T-helper 2 cell treated with Interferon-gamma antibody and Interleukin-4, amounts not matched to agents 5 μg/mL and 100 μg/mL, for 36 hours (primary cell): ENCODE data around the gene KIRREL3.

ENCODE experiments used
- DNase-seq: peaks from one replicate; pipeline ENCODE4 v3.0.0; 2021; ENCODE audit warnings: low spot score
- H3K27ac Mint-ChIP-seq: one replicate; pipeline ENCODE4 v1.8.0; 2021; ENCODE audit warnings: mild to moderate bottlenecking, mixed read lengths
- H3K27me3 Mint-ChIP-seq: one replicate; pipeline ENCODE4 v1.8.0; 2021; ENCODE audit warnings: low read depth, mixed read lengths
- H3K36me3 Mint-ChIP-seq: one replicate; pipeline ENCODE4 v1.8.0; 2021; ENCODE audit warnings: low read depth, mixed read lengths
- H3K4me1 Mint-ChIP-seq: one replicate; pipeline ENCODE4 v1.8.0; 2021; ENCODE audit warnings: low read depth, mixed read lengths
- H3K4me3 Mint-ChIP-seq: one replicate; pipeline ENCODE4 v1.8.0; 2022; ENCODE audit warnings: mild to moderate bottlenecking, moderate library complexity, mixed read lengths
- H3K9me3 Mint-ChIP-seq: one replicate; pipeline ENCODE4 v1.8.0; 2021; ENCODE audit warnings: mixed read lengths

KIRREL3 gene

DNA sequence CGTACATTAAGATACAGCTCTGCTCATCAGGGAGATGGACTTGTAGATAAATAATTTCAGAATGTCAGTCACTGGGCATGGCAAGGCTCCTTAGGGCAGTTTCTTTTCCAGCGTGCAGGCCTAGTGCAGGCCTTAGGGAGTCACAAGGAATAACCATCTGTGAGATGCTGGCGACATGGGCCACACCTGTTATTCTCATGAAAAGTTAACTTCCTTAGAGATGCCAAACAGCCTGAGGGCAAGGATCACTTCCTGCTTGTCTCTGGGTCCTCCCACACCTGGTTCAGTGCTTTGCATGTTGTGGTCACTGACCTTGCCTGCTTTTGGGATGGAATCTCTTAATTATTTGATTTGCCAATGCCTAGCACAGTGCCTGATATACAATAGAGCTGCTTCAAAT, 574.5 kb downstream of the KIRREL3 start:
- Mint-ChIP-seq H3K27ac (no peak overlapping the region), H3K27me3 (no peaks in the 10 kb centered on the region), H3K9me3 (no peaks in the 10 kb centered on the region), H3K4me3 (no peak overlapping the region), H3K4me1 (peaks cover 6% of the 10 kb centered on the region), H3K36me3 (no peaks in the 10 kb centered on the region)
- DNase-seq = no peak

DNA sequence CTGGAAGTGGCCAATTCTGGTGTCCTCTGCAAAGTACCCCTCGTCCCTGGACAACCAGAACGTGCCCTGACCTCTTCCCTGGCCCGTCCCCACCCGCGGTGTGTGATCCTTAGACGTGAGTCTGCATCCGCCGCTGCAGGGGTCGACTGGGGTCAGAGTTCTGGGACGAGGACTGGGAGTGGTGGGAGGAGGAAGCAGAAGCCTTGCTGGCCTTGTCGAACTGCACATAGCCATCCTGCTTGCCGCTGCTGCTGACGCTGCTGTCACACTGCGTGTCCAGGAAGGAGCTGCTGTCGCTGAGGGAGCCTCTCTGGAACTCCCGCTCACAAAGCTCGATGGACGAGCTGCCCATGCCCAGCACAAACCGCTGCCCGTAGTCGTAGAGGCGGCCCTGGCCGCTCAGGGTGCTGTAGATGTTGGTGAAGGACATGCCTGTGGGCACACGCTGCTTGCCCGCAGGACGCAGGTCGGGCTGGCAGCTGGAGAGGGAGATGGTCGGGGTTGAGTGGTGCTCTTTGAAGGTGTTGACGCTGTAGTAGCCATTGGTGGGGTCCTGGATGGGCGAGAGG, 576.0 kb downstream of the KIRREL3 start:
- no peaks in the 10 kb centered on the region for H3K9me3 Mint-ChIP-seq
- H3K27me3 Mint-ChIP-seq = no peaks in the 10 kb centered on the region
- H3K27ac Mint-ChIP-seq = no peak overlapping the region
- no peak for DNase-seq
- no peak overlapping the region for H3K4me3 Mint-ChIP-seq
- no peaks in the 10 kb centered on the region for H3K36me3 Mint-ChIP-seq
- peaks cover 20% of the 10 kb centered on the region for H3K4me1 Mint-ChIP-seq

DNA sequence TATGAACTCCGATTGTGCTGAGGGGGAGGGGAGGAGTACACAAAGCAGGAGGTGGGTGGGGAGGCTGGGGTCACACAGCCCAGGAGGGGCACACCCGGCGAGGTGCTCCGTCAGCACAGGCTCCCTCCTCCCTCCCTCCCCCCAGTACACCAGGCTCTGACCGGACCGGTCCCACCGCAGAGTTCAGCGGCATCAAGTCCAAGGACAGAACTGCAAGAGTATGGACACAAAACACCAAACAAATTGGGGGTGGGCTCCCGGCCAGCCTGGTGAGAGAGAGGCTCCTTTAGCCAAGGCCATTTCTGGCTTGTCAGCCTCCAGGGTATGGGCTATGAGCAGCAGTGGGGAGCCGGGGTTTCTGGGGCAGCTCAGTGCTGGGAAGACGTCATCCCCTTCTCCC, 576.8 kb downstream of the KIRREL3 start:
- no peak overlapping the region for H3K27ac Mint-ChIP-seq
- H3K36me3 Mint-ChIP-seq = no peaks in the 10 kb centered on the region
- H3K4me1 Mint-ChIP-seq = peaks cover 20% of the 10 kb centered on the region
- no peaks in the 10 kb centered on the region for H3K27me3 Mint-ChIP-seq
- H3K9me3 Mint-ChIP-seq = no peaks in the 10 kb centered on the region
- no peak for DNase-seq
- H3K4me3 Mint-ChIP-seq = no peak overlapping the region

DNA sequence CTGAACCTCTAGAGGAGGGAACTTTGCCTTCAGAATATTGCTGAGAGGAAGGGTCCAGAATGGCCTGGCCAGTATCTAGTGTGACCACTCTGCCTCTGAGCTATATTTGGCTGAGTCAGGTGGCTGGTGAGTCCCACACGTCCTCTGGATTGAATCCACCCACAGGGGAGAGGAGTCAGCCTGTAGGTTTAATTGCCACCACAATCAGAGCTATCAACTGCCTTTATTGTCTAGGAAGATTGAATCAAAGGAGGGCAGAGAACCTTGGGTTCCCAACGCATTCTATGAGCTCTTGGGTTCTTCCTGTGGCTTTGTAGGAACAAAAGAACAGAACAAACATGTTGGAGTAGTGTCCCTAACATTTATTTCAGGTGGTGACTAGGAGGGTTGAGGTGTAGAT, 577.4 kb downstream of the KIRREL3 start:
- H3K27me3 Mint-ChIP-seq = peaks cover 5% of the 10 kb centered on the region
- H3K4me3 Mint-ChIP-seq = no peak overlapping the region
- H3K9me3 Mint-ChIP-seq = no peaks in the 10 kb centered on the region
- H3K4me1 Mint-ChIP-seq = peaks cover 25% of the 10 kb centered on the region
- no peak overlapping the region for H3K27ac Mint-ChIP-seq
- no peaks in the 10 kb centered on the region for H3K36me3 Mint-ChIP-seq
- no peak for DNase-seq

DNA sequence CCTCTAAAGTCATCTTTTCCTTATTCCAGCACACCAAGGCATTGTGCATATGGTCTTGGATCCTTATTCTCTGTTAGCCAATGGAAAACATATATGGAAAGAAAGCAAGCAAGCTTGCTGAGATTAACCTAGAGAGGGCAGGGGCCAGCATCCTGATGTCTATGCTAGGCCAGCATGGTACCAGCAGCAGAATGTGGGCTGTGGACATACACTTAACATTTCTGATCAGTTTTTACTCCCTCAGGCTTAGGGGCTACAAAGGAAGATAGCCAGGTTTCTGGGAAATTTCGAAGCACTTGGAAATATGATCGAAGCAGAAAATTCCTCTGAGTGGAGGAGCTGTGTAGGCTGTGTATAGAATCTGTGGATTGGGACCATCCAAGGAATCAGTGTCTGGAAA, 578.1 kb downstream of the KIRREL3 start:
- DNase-seq = no peak
- Mint-ChIP-seq H3K36me3 (no peaks in the 10 kb centered on the region), H3K4me3 (no peak overlapping the region), H3K4me1 (peaks cover 26% of the 10 kb centered on the region), H3K27ac (no peak overlapping the region), H3K9me3 (no peaks in the 10 kb centered on the region), H3K27me3 (peaks cover 5% of the 10 kb centered on the region)

DNA sequence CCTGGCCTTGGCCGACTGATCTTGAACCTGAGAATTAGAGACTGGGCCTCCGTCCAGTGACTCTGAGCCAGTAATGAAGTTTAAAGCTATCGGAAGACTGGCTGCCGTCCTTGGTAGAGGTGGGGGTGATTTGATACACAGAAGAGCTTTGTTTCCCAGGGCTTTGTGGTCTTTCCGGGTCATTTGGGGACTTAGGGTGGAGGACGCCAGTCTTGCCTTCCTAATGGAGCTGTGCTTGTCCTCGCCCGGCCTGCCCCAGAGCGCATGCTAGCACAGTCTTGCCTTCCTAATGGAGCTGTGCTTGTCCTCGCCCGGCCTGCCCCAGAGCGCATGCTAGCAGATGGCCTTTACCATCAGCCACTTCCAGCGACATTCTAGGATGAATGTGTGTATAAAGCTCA, 579.3 kb downstream of the KIRREL3 start:
- no peaks in the 10 kb centered on the region for H3K9me3 Mint-ChIP-seq
- no peak for DNase-seq
- no peaks in the 10 kb centered on the region for H3K36me3 Mint-ChIP-seq
- no peak overlapping the region for H3K27ac Mint-ChIP-seq
- peaks cover 27% of the 10 kb centered on the region for H3K4me1 Mint-ChIP-seq
- no peak overlapping the region for H3K4me3 Mint-ChIP-seq
- peaks cover 5% of the 10 kb centered on the region for H3K27me3 Mint-ChIP-seq

DNA sequence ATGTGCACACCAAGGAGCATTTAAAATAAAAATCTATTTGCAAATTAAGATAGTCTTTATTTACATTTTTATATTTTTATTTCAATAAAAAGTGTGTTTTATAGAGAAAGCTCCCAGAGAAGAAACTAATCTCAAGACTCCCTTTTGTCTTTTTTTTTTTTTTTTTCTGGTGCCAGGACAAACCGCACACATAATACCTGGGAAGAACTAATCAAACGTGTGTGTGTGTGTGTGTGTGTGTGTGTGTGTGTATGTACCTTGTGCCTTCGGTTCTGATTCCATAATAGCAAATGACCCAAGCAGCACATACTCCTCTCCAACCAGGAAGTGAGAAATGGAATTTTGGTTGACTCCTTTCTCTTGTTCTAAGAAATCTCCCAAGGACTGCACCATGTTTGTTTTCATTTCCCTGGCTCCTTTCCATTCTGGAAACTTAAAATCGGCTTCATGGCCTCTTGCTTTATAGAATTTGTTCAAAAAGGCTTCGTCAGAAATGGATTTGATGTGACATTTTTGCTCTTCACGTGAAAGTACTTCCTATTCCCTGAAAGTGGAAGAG, 579.8 kb downstream of the KIRREL3 start:
- no peaks in the 10 kb centered on the region for H3K36me3 Mint-ChIP-seq
- no peak for DNase-seq

DNA sequence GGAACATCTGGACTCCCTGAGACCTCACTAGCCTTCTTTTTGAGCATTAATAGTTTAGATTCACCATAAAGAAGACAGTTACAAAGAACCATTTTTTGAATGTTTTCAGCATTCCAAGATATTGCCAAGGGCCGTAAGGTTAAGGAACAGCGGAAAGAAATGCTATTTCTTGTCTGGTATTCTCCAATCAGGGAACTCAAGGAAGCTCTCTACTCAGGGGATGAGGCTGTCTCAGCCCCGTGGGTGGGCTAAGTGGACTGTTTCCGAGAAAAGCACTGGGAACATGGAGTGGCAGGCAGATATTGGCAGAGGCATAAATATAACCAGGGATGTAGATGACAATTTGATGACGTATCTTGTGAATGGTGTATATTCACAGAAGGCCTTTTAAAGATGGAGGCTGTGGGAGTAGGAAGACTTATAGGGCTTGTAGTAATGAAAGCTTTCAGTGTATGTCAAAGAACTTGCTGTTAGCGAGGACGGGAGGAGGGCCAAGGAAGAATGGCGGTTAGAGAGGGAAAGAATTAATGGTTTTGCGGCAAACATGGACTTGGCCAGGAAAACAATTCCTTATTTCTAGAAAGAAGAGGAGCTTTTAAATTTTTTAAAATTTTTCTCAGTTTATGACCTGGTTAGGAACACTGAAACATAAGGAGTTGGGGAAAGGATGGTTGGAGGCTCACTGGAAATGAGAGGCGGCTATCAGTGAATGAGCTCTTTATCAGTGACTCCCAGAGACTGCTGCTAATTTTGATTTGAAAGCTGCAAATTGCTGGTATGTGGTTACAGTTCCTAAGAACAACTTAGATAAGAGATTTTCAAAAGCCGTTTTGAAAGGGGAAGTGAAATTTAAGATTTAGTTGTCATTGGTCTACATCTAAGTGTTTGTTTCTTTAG, 580.5 kb downstream of the KIRREL3 start:
- Mint-ChIP-seq H3K9me3 (no peaks in the 10 kb centered on the region), H3K4me3 (peak overlapping the region; percentile 39), H3K27ac (peak overlapping the region; percentile 37), H3K4me1 (peaks cover 31% of the 10 kb centered on the region), H3K27me3 (peaks cover 5% of the 10 kb centered on the region), H3K36me3 (no peaks in the 10 kb centered on the region)
- no peak for DNase-seq

More for the DNA sequence above, 579.8 kb downstream of the KIRREL3 start:
- Mint-ChIP-seq H3K4me1 (peaks cover 31% of the 10 kb centered on the region), H3K9me3 (no peaks in the 10 kb centered on the region), H3K27ac (no peak overlapping the region), H3K4me3 (peak overlapping the region; percentile 38), H3K27me3 (peaks cover 5% of the 10 kb centered on the region)

DNA sequence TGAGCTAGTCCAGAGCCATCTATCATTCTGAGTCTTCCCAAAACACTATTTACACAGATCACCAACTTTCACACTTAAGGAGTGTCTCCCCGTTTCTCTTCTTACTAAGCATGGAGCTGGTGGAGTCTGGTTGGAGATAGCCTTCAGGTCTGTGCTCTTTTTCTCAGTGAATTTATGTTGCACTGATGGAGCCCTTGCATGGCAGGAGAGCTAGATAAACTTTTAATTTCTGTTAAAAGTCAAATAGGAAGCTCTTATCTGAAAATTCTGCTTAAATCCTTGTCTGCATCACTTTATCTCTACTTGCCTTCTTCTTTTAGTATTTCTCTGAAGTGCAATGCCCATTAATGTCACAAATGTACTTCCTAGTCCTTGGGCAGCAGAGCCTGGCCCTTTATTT, 581.7 kb downstream of the KIRREL3 start:
- no peak overlapping the region for H3K27ac Mint-ChIP-seq
- H3K36me3 Mint-ChIP-seq = no peaks in the 10 kb centered on the region
- H3K4me1 Mint-ChIP-seq = peaks cover 31% of the 10 kb centered on the region
- H3K4me3 Mint-ChIP-seq = no peak overlapping the region
- H3K27me3 Mint-ChIP-seq = peaks cover 5% of the 10 kb centered on the region
- no peak for DNase-seq
- H3K9me3 Mint-ChIP-seq = no peaks in the 10 kb centered on the region

DNA sequence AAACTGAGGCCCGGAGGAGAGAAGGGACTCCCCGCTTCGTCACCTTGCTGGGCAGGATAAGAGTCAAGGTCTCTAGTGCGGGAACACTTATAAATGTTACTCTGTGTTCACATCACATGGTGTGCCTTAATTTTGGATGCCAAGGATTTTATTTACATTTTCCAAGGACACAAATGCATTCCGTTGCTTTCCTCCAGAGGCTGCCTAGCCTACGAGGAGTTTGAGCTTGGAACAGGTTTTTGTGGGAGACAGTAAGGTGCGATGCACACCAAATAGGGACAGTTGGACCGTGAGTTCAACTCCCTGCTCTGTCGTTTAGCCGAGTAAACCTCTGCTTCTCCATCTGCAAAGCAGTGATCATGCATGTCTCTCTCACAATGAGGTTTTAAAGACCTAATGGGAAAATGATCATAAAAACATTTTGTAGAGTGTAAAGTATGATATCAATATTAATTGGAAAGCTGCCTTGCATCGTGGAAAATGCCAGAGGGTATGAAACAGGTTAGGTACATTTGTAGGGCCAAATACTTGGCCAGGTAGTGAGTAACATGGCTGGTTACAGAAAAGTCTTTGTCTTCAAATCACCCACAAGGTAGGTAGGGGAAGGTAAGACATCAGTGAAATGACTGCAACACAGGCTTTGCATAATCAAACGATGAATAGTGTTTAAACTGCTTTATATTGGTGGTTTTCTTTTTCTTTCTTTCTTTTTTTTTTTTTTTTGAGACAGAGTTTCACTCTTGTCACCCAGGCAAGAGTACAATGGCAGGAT, 583.3 kb downstream of the KIRREL3 start:
- no peaks in the 10 kb centered on the region for H3K9me3 Mint-ChIP-seq
- H3K4me1 Mint-ChIP-seq = peaks cover 31% of the 10 kb centered on the region
- H3K27ac Mint-ChIP-seq = no peak overlapping the region
- no peaks in the 10 kb centered on the region for H3K36me3 Mint-ChIP-seq
- no peak for DNase-seq
- H3K4me3 Mint-ChIP-seq = peak overlapping the region; percentile 52
- H3K27me3 Mint-ChIP-seq = peaks cover 5% of the 10 kb centered on the region

DNA sequence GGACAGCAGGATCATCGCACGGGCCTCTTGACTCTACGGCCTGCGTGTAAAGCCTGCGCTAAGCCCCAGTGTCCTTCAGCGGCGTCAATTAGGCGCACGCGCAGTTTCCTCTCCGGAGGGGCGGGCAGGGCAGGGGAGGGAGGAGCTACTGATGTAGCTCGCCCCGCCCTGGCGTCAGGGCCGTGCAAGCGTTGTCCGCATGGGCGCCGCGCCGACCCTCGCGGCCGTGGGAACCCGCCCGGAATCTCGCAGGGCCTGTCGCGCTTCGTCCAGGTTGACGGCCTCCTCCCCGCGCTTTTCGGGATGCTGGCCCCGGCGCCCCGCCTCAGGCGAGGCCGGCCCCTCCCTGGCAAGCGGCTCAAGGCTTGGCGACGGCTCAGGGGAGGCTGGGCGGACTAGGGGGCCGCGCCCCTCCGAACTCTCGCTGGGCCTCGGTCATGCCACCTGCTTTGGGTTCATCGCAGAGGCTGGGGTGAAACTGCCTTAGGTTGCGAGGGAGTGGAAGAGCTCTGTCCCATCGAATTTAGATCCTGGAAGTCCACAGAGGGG, 584.0 kb downstream of the KIRREL3 start:
- Mint-ChIP-seq H3K9me3 (no peaks in the 10 kb centered on the region), H3K27me3 (peaks cover 5% of the 10 kb centered on the region), H3K4me1 (peaks cover 30% of the 10 kb centered on the region), H3K4me3 (peak overlapping the region; percentile 67), H3K36me3 (no peaks in the 10 kb centered on the region), H3K27ac (peak overlapping the region; percentile 31)
- DNase-seq = peak; percentile 66

DNA sequence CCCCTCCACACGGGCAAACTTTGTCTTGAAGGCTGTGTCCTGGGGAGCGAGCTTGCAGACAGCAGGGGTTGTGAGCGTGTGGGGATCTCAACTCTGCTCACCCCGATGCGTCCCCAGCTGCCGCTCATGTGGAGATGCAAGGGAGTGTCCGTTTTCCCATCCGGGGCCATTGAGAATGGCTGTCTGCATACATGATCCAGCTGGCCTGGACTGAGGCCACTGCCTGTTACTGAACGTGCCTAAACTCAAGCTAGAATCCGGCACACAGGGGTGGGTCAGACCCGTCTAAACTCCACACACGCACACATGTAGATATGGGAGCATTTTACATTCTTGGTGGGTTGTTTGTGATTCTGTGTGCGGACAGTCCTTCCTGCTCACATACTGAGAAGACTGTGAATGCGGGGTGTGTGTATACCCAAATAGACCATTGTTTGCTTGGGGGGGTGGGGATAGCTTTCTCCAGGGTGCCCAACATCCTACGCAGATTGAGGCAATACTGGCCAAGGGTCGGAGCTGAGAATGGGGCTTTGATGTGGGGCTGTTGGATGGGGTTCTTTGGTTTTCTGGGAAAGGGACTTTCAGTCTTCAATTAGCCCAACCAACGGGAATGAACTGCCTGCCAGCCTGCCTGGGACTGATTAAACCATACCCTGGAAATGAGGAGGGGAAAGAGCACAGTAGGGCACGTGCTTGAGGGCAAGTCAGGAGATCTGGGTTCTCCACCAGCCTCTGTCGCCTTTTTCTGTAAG, 584.7 kb downstream of the KIRREL3 start:
- H3K4me1 Mint-ChIP-seq = peaks cover 23% of the 10 kb centered on the region
- H3K9me3 Mint-ChIP-seq = no peaks in the 10 kb centered on the region
- peaks cover 5% of the 10 kb centered on the region for H3K27me3 Mint-ChIP-seq
- DNase-seq = no peak
- peak overlapping the region; percentile 67 for H3K4me3 Mint-ChIP-seq
- H3K36me3 Mint-ChIP-seq = no peaks in the 10 kb centered on the region
- peak overlapping the region; percentile 31 for H3K27ac Mint-ChIP-seq

DNA sequence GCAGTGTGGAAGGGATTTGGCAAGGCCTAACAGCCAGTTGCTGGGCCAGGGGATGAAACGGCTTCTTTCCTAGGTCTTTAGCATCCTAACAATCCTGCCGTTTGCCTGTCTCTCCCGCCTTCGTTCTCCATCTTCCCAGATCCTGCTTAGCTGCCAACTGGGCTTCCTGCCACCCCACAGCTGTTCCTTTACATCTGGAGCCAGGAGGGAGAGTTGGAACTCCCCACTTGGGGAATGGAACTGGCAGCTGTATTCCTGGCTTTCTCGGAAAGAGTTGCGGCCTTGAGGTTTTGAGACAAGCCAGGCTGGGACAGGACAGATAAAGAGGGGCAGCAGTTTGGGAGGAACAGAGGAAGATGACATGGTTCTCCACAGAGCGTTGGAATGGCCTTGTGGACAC, 585.4 kb downstream of the KIRREL3 start:
- no peak overlapping the region for H3K27ac Mint-ChIP-seq
- no peaks in the 10 kb centered on the region for H3K9me3 Mint-ChIP-seq
- no peaks in the 10 kb centered on the region for H3K36me3 Mint-ChIP-seq
- peaks cover 5% of the 10 kb centered on the region for H3K27me3 Mint-ChIP-seq
- peaks cover 17% of the 10 kb centered on the region for H3K4me1 Mint-ChIP-seq
- no peak for DNase-seq
- H3K4me3 Mint-ChIP-seq = no peak overlapping the region
